BLaER1 treated with 17β-estradiol and CSF1 and Interleukin-3, amounts not matched to agents 10 nM and 100 nM (cell line): Measurements from ENCODE around the gene ARID3B.

ENCODE experiments used
- H3K27ac ChIP-seq, 11 experiments: shearing (Covaris generic); formaldehyde crosslinking; 2 replicates each; pipeline ENCODE4 v1.8.1; 2022
- H3K27me3 ChIP-seq, 11 experiments: shearing (Covaris generic); formaldehyde crosslinking; 2 replicates each; pipeline ENCODE4 v1.8.1; 2022
- H3K36me3 ChIP-seq, 11 experiments: shearing (Covaris generic); formaldehyde crosslinking; 2 replicates each; pipeline ENCODE4 v1.8.1; 2022
- H3K4me1 ChIP-seq, 10 experiments: shearing (Covaris generic); formaldehyde crosslinking; 2 replicates each; pipeline ENCODE4 v1.8.1; 2022
- H3K4me2 ChIP-seq, 11 experiments: shearing (Covaris generic); formaldehyde crosslinking; 2 replicates each; pipeline ENCODE4 v1.8.1; 2022
- H3K4me3 ChIP-seq, 10 experiments: shearing (Covaris generic); formaldehyde crosslinking; 2 replicates each; pipeline ENCODE4 v1.8.1; 2022
- H3K9ac ChIP-seq, 11 experiments: shearing (Covaris generic); formaldehyde crosslinking; 2 replicates each; pipeline ENCODE4 v1.8.1; 2022
- H3K9me3 ChIP-seq, 11 experiments: shearing (Covaris generic); formaldehyde crosslinking; replicated peaks in 1 of 11; 2 replicates each; pipeline ENCODE4 v1.8.1; 2022
- H4K20me1 ChIP-seq, 11 experiments: shearing (Covaris generic); formaldehyde crosslinking; 2 replicates each; pipeline ENCODE4 v1.8.1; 2022
- Cebpa-rat ChIP-seq, 11 experiments: shearing (Covaris generic); IDR thresholded peaks; 2 replicates each; pipeline ENCODE4 v1.8.1; 2022

Gene ARID3B

GRCh38 chr15:74565381-74566085 is 24.5 kb downstream of the ARID3B start:
- Histone ChIP-seq H3K4me2 (no peak overlapping the region), H4K20me1 (peaks cover 0 to 51% (median 0%) of the 10 kb centered on the region in 11 experiments; a peak in 2 of 22 replicates), H3K27me3 (no peaks in the 10 kb centered on the region), H3K9ac (no peak overlapping the region), H3K27ac (no peak overlapping the region), H3K4me3 (no peak overlapping the region), H3K4me1 (peaks cover 0 to 7% (median 0%) of the 10 kb centered on the region in 10 experiments; a peak in 1 of 20 replicates), H3K36me3 (peaks cover 0 to 53% (median 9%) of the 10 kb centered on the region in 11 experiments; a peak in 12 of 22 replicates), H3K9me3 (no peaks in the 10 kb centered on the region)
- no peak for TF ChIP-seq Cebpa-rat (IDR thresholded peaks at IDR 0.05)

- peaks cover 0 to 7% (median 0%) of the 10 kb centered on the region in 10 experiments; a peak in 1 of 20 replicates for H3K4me1 ChIP-seq
Measured at GRCh38 chr15:74568594-74568993, 27.6 kb downstream of the ARID3B start.

GRCh38 chr15:74569731-74570070 is 28.7 kb downstream of the ARID3B start:
- no peak overlapping the region for H3K4me3 ChIP-seq
- no peak overlapping the region for H3K27ac ChIP-seq
- H3K36me3 ChIP-seq, result peaks cover 24 to 63% (median 31%) of the 10 kb centered on the region in 11 experiments; a peak in 21 of 22 replicates
- TF ChIP-seq Cebpa-rat (IDR thresholded peaks at IDR 0.05), result no peak
- peaks cover 0 to 33% (median 0%) of the 10 kb centered on the region in 11 experiments; a peak in 2 of 22 replicates for H4K20me1 ChIP-seq
- H3K9me3 ChIP-seq, result no peaks in the 10 kb centered on the region
- no peaks in the 10 kb centered on the region for H3K27me3 ChIP-seq
- H3K4me1 ChIP-seq, result peaks cover 0 to 7% (median 0%) of the 10 kb centered on the region in 10 experiments; a peak in 1 of 20 replicates
- H3K9ac ChIP-seq, result no peak overlapping the region
- no peak overlapping the region for H3K4me2 ChIP-seq

More at GRCh38 chr15:74568594-74568993, 27.6 kb downstream of the ARID3B start:
- H3K4me2 ChIP-seq, result no peak overlapping the region
- peaks cover 13 to 63% (median 21%) of the 10 kb centered on the region in 11 experiments; a peak in 21 of 22 replicates for H3K36me3 ChIP-seq
- H4K20me1 ChIP-seq, result peaks cover 0 to 42% (median 0%) of the 10 kb centered on the region in 11 experiments; a peak in 2 of 22 replicates
- no peaks in the 10 kb centered on the region for H3K9me3 ChIP-seq
- no peak for TF ChIP-seq Cebpa-rat (IDR thresholded peaks at IDR 0.05)
- H3K27ac ChIP-seq, result no peak overlapping the region
- no peak overlapping the region for H3K4me3 ChIP-seq
- H3K27me3 ChIP-seq, result no peaks in the 10 kb centered on the region
- no peak overlapping the region for H3K9ac ChIP-seq

GRCh38 chr15:74571191-74571590 is 30.2 kb downstream of the ARID3B start:
- no peaks in the 10 kb centered on the region for H3K27me3 ChIP-seq
- H4K20me1 ChIP-seq, result peaks cover 0 to 25% (median 0%) of the 10 kb centered on the region in 11 experiments; a peak in 2 of 22 replicates
- peaks cover 0 to 8% (median 0%) of the 10 kb centered on the region in 10 experiments; a peak in 3 of 20 replicates for H3K4me1 ChIP-seq
- peaks cover 25 to 71% (median 41%) of the 10 kb centered on the region in 11 experiments for H3K36me3 ChIP-seq
- H3K4me3 ChIP-seq, result no peak overlapping the region
- H3K4me2 ChIP-seq, result no peak overlapping the region
- no peak for TF ChIP-seq Cebpa-rat (IDR thresholded peaks at IDR 0.05)
- no peak overlapping the region for H3K9ac ChIP-seq
- no peaks in the 10 kb centered on the region for H3K9me3 ChIP-seq
- no peak overlapping the region for H3K27ac ChIP-seq

GRCh38 chr15:74573987-74574386 is 33.0 kb downstream of the ARID3B start:
- H3K27ac ChIP-seq, result no peak overlapping the region
- TF ChIP-seq Cebpa-rat (IDR thresholded peaks at IDR 0.05), result no peak
- H3K4me1 ChIP-seq, result peaks cover 0 to 4% (median 0%) of the 10 kb centered on the region in 10 experiments; a peak in 2 of 20 replicates
- H3K4me3 ChIP-seq, result no peak overlapping the region
- no peaks in the 10 kb centered on the region for H3K27me3 ChIP-seq
- H3K9me3 ChIP-seq, result no peaks in the 10 kb centered on the region
- H3K9ac ChIP-seq, result no peak overlapping the region
- peaks cover 0 to 14% (median 0%) of the 10 kb centered on the region in 11 experiments; a peak in 2 of 22 replicates for H4K20me1 ChIP-seq
- peaks cover 28 to 90% (median 59%) of the 10 kb centered on the region in 11 experiments for H3K36me3 ChIP-seq
- H3K4me2 ChIP-seq, result no peak overlapping the region

- no peak overlapping the region for H3K27ac ChIP-seq
- H4K20me1 ChIP-seq, result peaks cover 0 to 12% (median 0%) of the 10 kb centered on the region in 11 experiments; a peak in 2 of 22 replicates
- no peak overlapping the region for H3K9ac ChIP-seq
- H3K4me2 ChIP-seq, result no peak overlapping the region
- TF ChIP-seq Cebpa-rat (IDR thresholded peaks at IDR 0.05), result no peak
- peaks cover 14 to 82% (median 46%) of the 10 kb centered on the region in 11 experiments for H3K36me3 ChIP-seq
- peaks cover 0 to 4% (median 0%) of the 10 kb centered on the region in 10 experiments; a peak in 2 of 20 replicates for H3K4me1 ChIP-seq
- H3K4me3 ChIP-seq, result no peak overlapping the region
- H3K27me3 ChIP-seq, result no peaks in the 10 kb centered on the region
- no peaks in the 10 kb centered on the region for H3K9me3 ChIP-seq
Measured at GRCh38 chr15:74578496-74578994, 37.5 kb downstream of the ARID3B start.

- H3K36me3 ChIP-seq, result peaks cover 10 to 77% (median 42%) of the 10 kb centered on the region in 11 experiments; a peak in 20 of 22 replicates
- H3K27ac ChIP-seq, result no peak overlapping the region
- no peaks in the 10 kb centered on the region for H3K27me3 ChIP-seq
- no peak for TF ChIP-seq Cebpa-rat (IDR thresholded peaks at IDR 0.05)
- peaks cover 0 to 4% (median 0%) of the 10 kb centered on the region in 10 experiments; a peak in 2 of 20 replicates for H3K4me1 ChIP-seq
- no peak overlapping the region for H3K4me2 ChIP-seq
- H4K20me1 ChIP-seq, result peaks cover 0 to 16% (median 0%) of the 10 kb centered on the region in 11 experiments; a peak in 2 of 22 replicates
- H3K4me3 ChIP-seq, result no peak overlapping the region
- no peak overlapping the region for H3K9ac ChIP-seq
- H3K9me3 ChIP-seq, result no peaks in the 10 kb centered on the region
Measured at GRCh38 chr15:74579001-74579400, 38.0 kb downstream of the ARID3B start.

GRCh38 chr15:74580538-74581350 is 39.7 kb downstream of the ARID3B start:
- no peak overlapping the region for H3K27ac ChIP-seq
- H3K9ac ChIP-seq, result no peak overlapping the region
- H4K20me1 ChIP-seq, result peaks cover 0 to 27% (median 0%) of the 10 kb centered on the region in 11 experiments; a peak in 3 of 22 replicates
- H3K4me3 ChIP-seq, result no peak overlapping the region
- no peak overlapping the region for H3K4me2 ChIP-seq
- TF ChIP-seq Cebpa-rat (IDR thresholded peaks at IDR 0.05), result no peak
- no peaks in the 10 kb centered on the region for H3K9me3 ChIP-seq
- no peaks in the 10 kb centered on the region for H3K27me3 ChIP-seq
- peaks cover 5 to 75% (median 29%) of the 10 kb centered on the region in 11 experiments; a peak in 16 of 22 replicates for H3K36me3 ChIP-seq
- no peaks in the 10 kb centered on the region for H3K4me1 ChIP-seq
